Epithelial cell of proximal tubule (primary cell): ENCODE measurements around the gene WDR3. TPM values are rescaled to one million over a fixed set of nuclear protein-coding genes. Genes with fewer than 3 reads are reported as not detected.

Experiments
- DNase-seq: peaks from one replicate; pipeline ENCODE4 v3.0.0-alpha.2; 2011; ENCODE audit warnings: low read depth
- H3K4me3 ChIP-seq: 2 replicates; pipeline ENCODE4 v1.5.1; 2011; ENCODE audit warnings: low read depth, mild to moderate bottlenecking, low read length
- CTCF ChIP-seq: conservative IDR thresholded peaks from 2 replicates; pipeline ENCODE4 v1.5.1; 2012; ENCODE audit warnings: low read depth, mild to moderate bottlenecking, low read length
- total RNA-seq: library from RNA; depleted of rRNA; stranded (reverse); fragments of >200 nt; gene quantifications from 2 replicates; pipeline ENCODE4 v1.2.3, GENCODE V29; 2015

WDR3 gene
- total RNA-seq, 1 donor from 2014 or later, result 16.9 TPM

- DNase-seq, result no peak
- no peak for TF ChIP-seq CTCF
- H3K4me3 ChIP-seq, result no peak overlapping the region
Measured at GRCh38 chr1:117933769-117934168, 4.2 kb downstream of the WDR3 start.

GRCh38 chr1:117942293-117942692 is 12.8 kb downstream of the WDR3 start:
- DNase-seq, result no peak
- H3K4me3 ChIP-seq, result no peak overlapping the region
- no peak for TF ChIP-seq CTCF

GRCh38 chr1:117952386-117952785 is 22.8 kb downstream of the WDR3 start:
- no peak for TF ChIP-seq CTCF
- DNase-seq, result no peak
- H3K4me3 ChIP-seq, result no peak overlapping the region

- no peak for TF ChIP-seq CTCF
- no peak for DNase-seq
- H3K4me3 ChIP-seq, result no peak overlapping the region
Measured at GRCh38 chr1:117959364-117959763, 29.8 kb downstream of the WDR3 start.

- H3K4me3 ChIP-seq, result no peak overlapping the region
- DNase-seq, result no peak
- TF ChIP-seq CTCF, result no peak
Measured at GRCh38 chr1:117964290-117965038, 34.9 kb downstream of the WDR3 start.

- TF ChIP-seq CTCF, result peak; percentile 26
- no peak for DNase-seq
Measured at GRCh38 chr1:117967477-117967876, 37.9 kb downstream of the WDR3 start.

GRCh38 chr1:117967881-117968280 is 38.3 kb downstream of the WDR3 start:
- no peak for DNase-seq
- no peak for TF ChIP-seq CTCF
- no peak overlapping the region for H3K4me3 ChIP-seq

More at GRCh38 chr1:117967477-117967876, 37.9 kb downstream of the WDR3 start:
- H3K4me3 ChIP-seq, result no peak overlapping the region
